Stomach (tissue), 9 donors: ENCODE measurements around the gene ABAT. TPM values are rescaled to one million over a fixed set of nuclear protein-coding genes. Genes with fewer than 3 reads are reported as not detected.

Experiments
- DNase-seq, 2 donors: peaks; one replicate each; pipeline versions ENCODE4 v3.0.0 to v3.0.0-alpha.2; 2013 to 2019
- H3K27ac ChIP-seq, 5 donors: fragments of 200-600 bp in 4 of 5; sonication (generic) in 4 of 5; one replicate each; pipeline ENCODE4 v1.5.1; 2013 to 2019; ENCODE audit warnings: mild to moderate bottlenecking in 1 of 5, moderate library complexity in 1 of 5
- H3K27me3 ChIP-seq, 3 donors: fragments of 200-600 bp; sonication (generic); one replicate each; pipeline ENCODE4 v1.5.1; 2017 to 2019; ENCODE audit warnings: mixed run types in 1 of 3
- H3K36me3 ChIP-seq, 4 donors: fragments of 200-600 bp; sonication (generic); 1 replicate in 3 of 4; 2 replicates in 1 of 4; pipeline ENCODE4 v1.5.1; 2016 to 2019
- H3K4me1 ChIP-seq, 4 donors: fragments of 200-600 bp; sonication (generic); one replicate each; pipeline ENCODE4 v1.5.1; 2016 to 2019
- H3K4me3 ChIP-seq, 4 donors: fragments of 200-600 bp; sonication (generic) in 3 of 4; one replicate each; pipeline ENCODE4 v1.5.1; 2016 to 2019; ENCODE audit warnings: mild to moderate bottlenecking in 1 of 4
- H3K9me3 ChIP-seq, 4 donors: fragments of 200-600 bp; sonication (generic); one replicate each; pipeline ENCODE4 v1.5.1; 2016 to 2019
- CTCF ChIP-seq, 7 experiments: fragments of 450-650 bp in 4 of 7; fragments of 200-600 bp in 3 of 7; sonication (generic) in 3 of 7; IDR thresholded peaks; one replicate each; pipeline ENCODE4 v1.5.1; 2016 to 2019; ENCODE audit warnings: antibody characterized with exemption in 7 of 7, control low read depth in 2 of 7, mild to moderate bottlenecking in 1 of 7
- EP300 ChIP-seq: sonication (generic); formaldehyde crosslinking; IDR thresholded peaks from one replicate; pipeline ENCODE4 v1.6.1; 2017; ENCODE audit warnings: antibody characterized with exemption
- POLR2A ChIP-seq, 4 donors: fragments of 450-650 bp; IDR thresholded peaks; one replicate each; pipeline ENCODE4 v1.6.1; 2016; ENCODE audit warnings: antibody characterized with exemption in 4 of 4, control low read depth in 2 of 4, mild to moderate bottlenecking in 1 of 4, moderate library complexity in 1 of 4
- POLR2AphosphoS5 ChIP-seq, 3 donors: sonication (generic); formaldehyde crosslinking; IDR thresholded peaks; one replicate each; pipeline ENCODE4 v1.6.1; 2016; ENCODE audit warnings: antibody characterized with exemption in 3 of 3
- WGBS, 5 donors: extraction: QIAGEN DNeasy Blood & Tissue Kit in 3 of 5; methylation state at CpG; one replicate each; pipeline versions ENCODE4 v1.1.5 to v1.1.7; 2013 to 2018; 5-methylcytosine and 5-hydroxymethylcytosine counted together
- intact Hi-C: fragments of 100-400 bp; cut with DNase I; formaldehyde crosslinking; loops from one replicate; pipeline ENCODE4 v1.15.1; 2023; ENCODE audit warnings: low total_unique reads
- polyA plus RNA-seq, 3 donors: library from polyadenylated mRNA; stranded (reverse); fragments of 200-250 nt; gene quantifications; one replicate each; pipeline ENCODE4 v1.2.3, GENCODE V29; 2013
- total RNA-seq, 5 donors: library from RNA; depleted of rRNA; stranded (reverse); fragments of >200 nt; gene quantifications; one replicate each; pipeline versions ENCODE4 v1.1.0 to v1.2.3, GENCODE V29; 2014 to 2016
- donor health status: healthy with polysubstance abuse.
- donor health status: Bipolar disorder and iron deficiency.
- donor health status: healthy.

ABAT gene
- total and polyA plus RNA-seq, 8 donors, result 2.9 to 10.3 (median 5.3) TPM

- Histone ChIP-seq H3K27me3 (no peaks in the 10 kb centered on the region), H3K4me3 (no peak overlapping the region), H3K36me3 (peaks cover 84 to 96% (median 94%) of the 10 kb centered on the region in 4 donors), H3K9me3 (no peaks in the 10 kb centered on the region), H3K4me1 (no peaks in the 10 kb centered on the region), H3K27ac (no peak overlapping the region)
- intact Hi-C loops, result no loop called here
- WGBS, 5 donors, result 64 to 79% (median 70%) methylated on average over 7 to 9 of the region's 9 CpGs
- DNase-seq, result no peak
- TF ChIP-seq EP300, result no peak
Measured at GRCh38 chr16:8641671-8642070, 32.7 kb upstream of the ABAT start.

GRCh38 chr16:8642146-8642545 lies 32.3 kb upstream of the ABAT start:
- H3K36me3 ChIP-seq, result peaks cover 86 to 96% (median 94%) of the 10 kb centered on the region in 4 donors
- TF ChIP-seq CTCF (IDR thresholded peaks at IDR 0.05) (no peak), POLR2AphosphoS5 (IDR thresholded peaks at IDR 0.05) (no peak), EP300 (no peak), POLR2A (IDR thresholded peaks at IDR 0.05) (no peak)
- intact Hi-C loops, result no loop called here

GRCh38 chr16:8644211-8645140 lies 29.9 kb upstream of the ABAT start:
- Histone ChIP-seq H3K9me3 (no peaks in the 10 kb centered on the region), H3K4me3 (no peak overlapping the region), H3K27me3 (no peaks in the 10 kb centered on the region), H3K27ac (peak overlapping the region in 3 of 5 donors; percentile 15 to 72 (median 28)), H3K36me3 (peaks cover 70 to 95% (median 92%) of the 10 kb centered on the region in 4 donors), H3K4me1 (no peaks in the 10 kb centered on the region)
- 80 to 86% (median 82%) methylated on average over 23 to 29 of the region's 29 CpGs for WGBS, 5 donors
- peak; percentile 20 to 30 for DNase-seq
- intact Hi-C loops, result no loop called here
- no peak for TF ChIP-seq POLR2A (IDR thresholded peaks at IDR 0.05)
- no peak for TF ChIP-seq EP300
- TF ChIP-seq POLR2AphosphoS5 (IDR thresholded peaks at IDR 0.05), result no peak
- no peak for TF ChIP-seq CTCF (IDR thresholded peaks at IDR 0.05)

More at GRCh38 chr16:8642146-8642545, 32.3 kb upstream of the ABAT start:
- Histone ChIP-seq H3K27ac (no peak overlapping the region), H3K4me3 (no peak overlapping the region), H3K27me3 (no peaks in the 10 kb centered on the region), H3K9me3 (no peaks in the 10 kb centered on the region), H3K4me1 (no peaks in the 10 kb centered on the region)
- DNase-seq, result no peak
- 85 to 91% (median 89%) methylated on average over 16 of the region's 16 CpGs for WGBS, 5 donors

- 72 to 84% (median 76%) methylated on average over 11 of the region's 11 CpGs for WGBS, 5 donors
- H3K36me3 ChIP-seq, result peaks cover 64 to 88% (median 86%) of the 10 kb centered on the region in 4 donors
- no peak overlapping the region for H3K4me3 ChIP-seq
- no peaks in the 10 kb centered on the region for H3K27me3 ChIP-seq
- H3K27ac ChIP-seq, result peak overlapping the region in 2 of 5 donors; percentile 28 to 72
- TF ChIP-seq EP300 (no peak), POLR2A (IDR thresholded peaks at IDR 0.05) (no peak)
- no peak for DNase-seq
- intact Hi-C loops, result no loop called here
- no peaks in the 10 kb centered on the region for H3K9me3 ChIP-seq
- no peaks in the 10 kb centered on the region for H3K4me1 ChIP-seq
Measured at GRCh38 chr16:8645141-8645521, 29.3 kb upstream of the ABAT start.

- 84 to 92% (median 92%) methylated on average over 13 of the region's 13 CpGs for WGBS, 5 donors
- intact Hi-C loops, result no loop called here
- peaks cover 63 to 85% (median 84%) of the 10 kb centered on the region in 4 donors for H3K36me3 ChIP-seq
- H3K4me1 ChIP-seq, result no peaks in the 10 kb centered on the region
- H3K4me3 ChIP-seq, result no peak overlapping the region
- H3K27ac ChIP-seq, result no peak overlapping the region
- TF ChIP-seq POLR2A (IDR thresholded peaks at IDR 0.05) (no peak), CTCF (IDR thresholded peaks at IDR 0.05) (no peak), POLR2AphosphoS5 (IDR thresholded peaks at IDR 0.05) (no peak), EP300 (no peak)
- no peaks in the 10 kb centered on the region for H3K9me3 ChIP-seq
- DNase-seq, result no peak
- H3K27me3 ChIP-seq, result no peaks in the 10 kb centered on the region
Measured at GRCh38 chr16:8645831-8646230, 28.6 kb upstream of the ABAT start.
